Lower leg skin (tissue), 4 donors: ENCODE measurements around the gene FKBP1B. TPM values are rescaled to one million over a fixed set of nuclear protein-coding genes. Genes with fewer than 3 reads are reported as not detected.
"Not testable (repeated sequence)": the region's sequence is repeated elsewhere in the genome, so short reads cannot be mapped to it uniquely, and the experiment has no call there.

Experiments
- DNase-seq, 2 donors: peaks; one replicate each; pipeline ENCODE4 v3.0.0-alpha.2; 2019; ENCODE audit warnings: low spot score in 2 of 2
- H3K4me3 ChIP-seq: fragments of 200-600 bp; sonication (generic); 2 replicates; pipeline ENCODE4 v1.5.1; 2017; ENCODE audit warnings: mild to moderate bottlenecking, low read depth; ENCODE audit not compliant: poor library complexity, severe bottlenecking
- POLR2A ChIP-seq, 2 donors: fragments of 450-650 bp; IDR thresholded peaks; one replicate each; pipeline ENCODE4 v1.6.1; 2016 to 2017; ENCODE audit warnings: antibody characterized with exemption in 2 of 2, mild to moderate bottlenecking in 1 of 2, moderate library complexity in 1 of 2
- WGBS, 2 donors: methylation state at CpG; one replicate each; pipeline ENCODE4 v1.1.5; 2018; 5-methylcytosine and 5-hydroxymethylcytosine counted together
- intact Hi-C: fragments of 100-400 bp; cut with DNase I; formaldehyde crosslinking; loops from one replicate; pipeline ENCODE4 v1.15.0; 2023; ENCODE audit warnings: low total_unique reads
- total RNA-seq, 4 donors: library from RNA; depleted of rRNA; stranded (reverse); fragments of >200 nt; gene quantifications; one replicate each; pipeline ENCODE4 v1.1.0, GENCODE V29; 2016
- TF ChIP-seq, protein P1 (sequence below), 3 donors: fragments of 450-650 bp; IDR thresholded peaks; one replicate each; pipeline ENCODE4 v1.5.1; 2016; ENCODE audit warnings: antibody characterized with exemption in 3 of 3, mild to moderate bottlenecking in 3 of 3, moderate library complexity in 2 of 3

FKBP1B gene
- total RNA-seq, 4 donors from 2014 or later = 7.2 to 11.8 (median 9.5) TPM

DNA sequence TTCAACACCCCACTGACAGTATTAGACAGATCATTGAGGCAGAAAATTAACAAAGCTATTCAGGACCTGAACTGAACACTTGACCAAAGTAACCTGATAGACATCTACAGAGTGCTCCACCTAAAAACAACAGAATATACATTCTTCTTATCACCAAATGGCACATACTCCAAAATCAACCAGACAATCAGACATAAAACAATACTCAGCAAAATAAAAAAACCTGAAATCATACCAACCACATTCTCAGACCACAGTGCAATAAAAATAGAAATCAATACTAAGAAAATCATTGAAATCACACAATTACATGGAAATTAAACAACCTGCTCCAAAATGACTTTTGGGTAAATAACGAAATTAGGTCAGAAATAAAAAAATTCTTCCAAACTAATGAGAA is 57.8 kb downstream of the FKBP1B start:
- intact Hi-C loops = no loop called here
- no peak overlapping the region for H3K4me3 ChIP-seq
- 62 to 93% methylated on average over 1 of the region's 1 CpG for WGBS, 2 donors
- DNase-seq = no peak
- no peak for TF ChIP-seq POLR2A (IDR thresholded peaks at IDR 0.05)
- TF ChIP-seq, protein P1, sequence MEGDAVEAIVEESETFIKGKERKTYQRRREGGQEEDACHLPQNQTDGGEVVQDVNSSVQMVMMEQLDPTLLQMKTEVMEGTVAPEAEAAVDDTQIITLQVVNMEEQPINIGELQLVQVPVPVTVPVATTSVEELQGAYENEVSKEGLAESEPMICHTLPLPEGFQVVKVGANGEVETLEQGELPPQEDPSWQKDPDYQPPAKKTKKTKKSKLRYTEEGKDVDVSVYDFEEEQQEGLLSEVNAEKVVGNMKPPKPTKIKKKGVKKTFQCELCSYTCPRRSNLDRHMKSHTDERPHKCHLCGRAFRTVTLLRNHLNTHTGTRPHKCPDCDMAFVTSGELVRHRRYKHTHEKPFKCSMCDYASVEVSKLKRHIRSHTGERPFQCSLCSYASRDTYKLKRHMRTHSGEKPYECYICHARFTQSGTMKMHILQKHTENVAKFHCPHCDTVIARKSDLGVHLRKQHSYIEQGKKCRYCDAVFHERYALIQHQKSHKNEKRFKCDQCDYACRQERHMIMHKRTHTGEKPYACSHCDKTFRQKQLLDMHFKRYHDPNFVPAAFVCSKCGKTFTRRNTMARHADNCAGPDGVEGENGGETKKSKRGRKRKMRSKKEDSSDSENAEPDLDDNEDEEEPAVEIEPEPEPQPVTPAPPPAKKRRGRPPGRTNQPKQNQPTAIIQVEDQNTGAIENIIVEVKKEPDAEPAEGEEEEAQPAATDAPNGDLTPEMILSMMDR (IDR thresholded peaks at IDR 0.05) = no peak

DNA sequence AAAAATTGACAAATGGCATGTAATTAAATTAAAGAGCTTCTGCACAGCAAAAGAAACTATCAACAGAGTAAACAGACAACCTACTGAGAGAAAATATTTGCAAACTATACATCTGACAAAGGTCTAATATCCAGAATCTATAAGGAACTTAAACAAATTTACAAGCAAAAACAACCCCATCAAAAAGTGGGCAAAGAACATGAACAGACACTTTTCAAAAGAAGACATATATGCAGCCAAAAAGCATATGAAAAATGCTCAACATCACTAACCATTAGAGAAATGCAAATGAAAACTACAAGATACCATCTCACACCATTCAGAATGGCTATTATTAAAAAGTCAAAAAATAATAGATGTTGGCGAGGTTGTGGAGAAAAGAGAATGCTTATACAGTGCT is 59.9 kb downstream of the FKBP1B start:
- 95 to 100% methylated on average over 1 of the region's 1 CpG for WGBS, 2 donors
- DNase-seq, H3K4me3 ChIP-seq, intact Hi-C loops: not testable (repeated sequence)

DNA sequence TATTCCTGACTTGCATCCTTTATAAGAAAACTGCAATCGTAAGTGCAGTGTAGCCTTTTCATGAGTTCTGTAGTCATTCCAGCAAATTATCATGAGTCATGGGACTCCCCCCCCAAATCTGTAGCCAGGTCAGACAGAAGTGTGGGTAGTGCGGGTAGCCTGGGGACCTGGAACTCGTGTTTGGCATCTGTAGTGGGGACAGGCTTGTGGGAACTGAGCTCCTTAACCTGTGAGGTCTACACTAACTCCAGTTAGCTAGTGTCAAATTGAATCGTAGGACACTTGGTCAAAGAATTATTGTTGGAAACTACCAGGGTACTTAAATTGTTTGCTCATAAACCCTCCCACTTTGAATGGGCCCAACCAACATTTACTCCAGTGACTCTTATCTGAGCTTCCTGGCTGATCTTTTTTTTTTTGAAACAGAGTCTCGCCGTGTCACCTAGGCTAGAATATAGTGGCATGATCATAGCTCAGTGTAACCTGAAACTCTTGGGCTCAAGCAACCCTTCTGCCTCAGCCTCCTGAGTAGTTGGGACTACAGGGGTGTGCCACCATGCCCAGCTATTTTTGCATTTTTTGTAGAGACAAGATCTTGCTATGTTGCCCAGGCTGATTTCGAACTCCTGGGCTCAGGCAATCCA is 61.2 kb downstream of the FKBP1B start:
- no peak for TF ChIP-seq POLR2A (IDR thresholded peaks at IDR 0.05)
- TF ChIP-seq, protein P1 (IDR thresholded peaks at IDR 0.05) = no peak
- H3K4me3 ChIP-seq = no peak overlapping the region
- intact Hi-C loops = no loop called here
- no peak for DNase-seq
- WGBS, 2 donors = 71 to 85% methylated on average over 7 of the region's 7 CpGs

DNA sequence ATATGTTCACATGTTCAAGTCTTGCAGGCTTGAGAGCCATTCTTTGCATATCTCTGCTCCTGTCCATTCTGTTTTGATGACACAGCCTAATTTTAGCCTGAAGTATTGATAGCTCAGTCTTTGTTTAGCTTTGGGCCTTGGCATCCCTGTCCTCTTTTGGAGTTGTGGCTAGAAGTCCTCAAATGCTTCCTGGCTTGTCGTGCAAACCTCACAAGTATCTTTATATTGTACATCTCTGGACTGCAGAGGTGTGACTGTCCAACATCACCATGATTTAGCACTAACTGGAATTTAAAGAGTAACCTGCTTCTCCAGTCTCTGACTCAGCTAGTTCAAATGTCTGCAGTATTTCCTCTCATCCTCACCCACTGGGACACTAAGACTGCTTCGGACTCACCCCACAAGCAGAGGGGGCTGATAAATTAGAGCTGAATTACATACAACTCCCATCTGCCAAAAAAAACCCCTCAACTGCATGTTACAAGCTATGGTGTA is 61.9 kb downstream of the FKBP1B start:
- no peak for DNase-seq
- 70 to 74% methylated on average over 2 of the region's 2 CpGs for WGBS, 2 donors
- TF ChIP-seq, protein P1 (IDR thresholded peaks at IDR 0.05) = no peak
- no peak for TF ChIP-seq POLR2A (IDR thresholded peaks at IDR 0.05)
- intact Hi-C loops = no loop called here
- H3K4me3 ChIP-seq = no peak overlapping the region

Other genes starting within 250 kb of the FKBP1B start
- 10 to 100 TPM; 23.2 to 31.1 (median 27.9) TPM for gene ATAD2B, start 122.6 kb upstream of the FKBP1B start, total RNA-seq
- 10 to 100 TPM in 3 of 4 donors, 1 to 10 TPM in 1; 8.5 to 15.0 (median 12.9) TPM for gene UBXN2A, start 109.3 kb upstream of the FKBP1B start, total RNA-seq
- gene MFSD2B, start 39.7 kb upstream of the FKBP1B start, total RNA-seq = under 1 TPM in 1 of 4 donors, not detected in 3; 0.34 TPM
- 1 to 10 TPM; 2.6 to 4.9 (median 3.8) TPM for gene WDCP, start 2.4 kb upstream of the FKBP1B start, total RNA-seq
- 10 to 100 TPM; 81.3 to 90.8 (median 86.5) TPM for gene SF3B6, start 26.6 kb downstream of the FKBP1B start, total RNA-seq
- gene TP53I3, start 35.1 kb downstream of the FKBP1B start, total RNA-seq = 10 to 100 TPM in 2 of 4 donors, 1 to 10 TPM in 2; 5.0 to 17.9 (median 8.5) TPM
- gene PFN4, start 73.6 kb downstream of the FKBP1B start, total RNA-seq = under 1 TPM in 1 of 4 donors, not detected in 3; 0.65 TPM
- 10 to 100 TPM in 1 of 4 donors, 1 to 10 TPM in 3; 2.8 to 15.1 (median 4.6) TPM for gene FAM228B, start 73.7 kb downstream of the FKBP1B start, total RNA-seq
- gene FAM228A, start 125.3 kb downstream of the FKBP1B start, total RNA-seq = under 1 TPM in 2 of 4 donors, not detected in 2; 0.25 to 0.26 TPM